Measurements from ENCODE around the gene LCN1.

GRCh38 chr9:135562235-135562745 is 41.0 kb downstream of the LCN1 start:
- TF ChIP-seq EZH2phosphoT487 (IDR thresholded peaks at IDR 0.05; ENCODE audit: low read length) (no peak), CTCF (IDR thresholded peaks at IDR 0.05; ENCODE audit: low read length) (no peak)

Data from MM.1S (cell line).